K562 (cell line): Measurements from ENCODE around the gene RBM18.

Experiments
- BHLHE40 ChIP-seq: IDR thresholded peaks from 2 replicates; pipeline ENCODE4 v1.6.1; 2011; ENCODE audit warnings: low read length, improper control_type of control experiment
- CC2D1A ChIP-seq: fragments of 450-650 bp; IDR thresholded peaks from 2 replicates; pipeline ENCODE4 v1.6.1; 2017; ENCODE audit warnings: mild to moderate bottlenecking
- CTCF ChIP-seq, 3 experiments: IDR thresholded peaks in 2 of 3; conservative IDR thresholded peaks in 1 of 3; 2 replicates each; pipeline ENCODE4 v1.5.1; 2011 to 2012; ENCODE audit warnings: low read length in 3 of 3, mild to moderate bottlenecking in 3 of 3, control low read depth in 2 of 3, improper control_type of control experiment in 1 of 3, inconsistent platforms in 1 of 3, low read depth in 1 of 3, mixed read lengths in 1 of 3, moderate library complexity in 1 of 3; ENCODE audit not compliant: insufficient read depth in 2 of 3
- EP300 ChIP-seq: IDR thresholded peaks from 2 replicates; pipeline ENCODE4 v1.6.1; 2012; ENCODE audit warnings: low read length, improper control_type of control experiment
- EZH2 ChIP-seq: IDR thresholded peaks from 2 replicates; pipeline ENCODE4 v1.6.1; 2012; ENCODE audit warnings: low read depth, mild to moderate bottlenecking, inconsistent platforms, low read length, borderline replicate concordance
- GATA2 ChIP-seq: sonication (generic); formaldehyde crosslinking; IDR thresholded peaks from 2 replicates; pipeline ENCODE4 v1.4.0; 2020; ENCODE audit warnings: mild to moderate bottlenecking, missing genetic modification reagents
- MAFF ChIP-seq: IDR thresholded peaks from 2 replicates; pipeline ENCODE4 v1.6.1; 2012; ENCODE audit warnings: low read length, improper control_type of control experiment
- MAX ChIP-seq: sonication (generic); formaldehyde crosslinking; IDR thresholded peaks from 2 replicates; pipeline ENCODE4 v1.9.0; 2022; ENCODE audit warnings: mild to moderate bottlenecking, missing genetic modification reagents
- TOE1 ChIP-seq, 2 experiments: fragments of 450-650 bp in 1 of 2; sonication (generic) in 1 of 2; formaldehyde crosslinking in 1 of 2; IDR thresholded peaks; 2 replicates each; pipeline versions ENCODE4 v1.7.1 to v1.8.0; 2016 to 2022; ENCODE audit warnings: borderline replicate concordance in 2 of 2, mild to moderate bottlenecking in 2 of 2, antibody characterized with exemption in 1 of 2, inconsistent platforms in 1 of 2, low read depth in 1 of 2, missing genetic modification reagents in 1 of 2, moderate library complexity in 1 of 2
- ZNF354B ChIP-seq: fragments of 250-450 bp; sonication (Bioruptor Pico); IDR thresholded peaks from 2 replicates; pipeline ENCODE4 v1.4.0; 2020

DNA sequence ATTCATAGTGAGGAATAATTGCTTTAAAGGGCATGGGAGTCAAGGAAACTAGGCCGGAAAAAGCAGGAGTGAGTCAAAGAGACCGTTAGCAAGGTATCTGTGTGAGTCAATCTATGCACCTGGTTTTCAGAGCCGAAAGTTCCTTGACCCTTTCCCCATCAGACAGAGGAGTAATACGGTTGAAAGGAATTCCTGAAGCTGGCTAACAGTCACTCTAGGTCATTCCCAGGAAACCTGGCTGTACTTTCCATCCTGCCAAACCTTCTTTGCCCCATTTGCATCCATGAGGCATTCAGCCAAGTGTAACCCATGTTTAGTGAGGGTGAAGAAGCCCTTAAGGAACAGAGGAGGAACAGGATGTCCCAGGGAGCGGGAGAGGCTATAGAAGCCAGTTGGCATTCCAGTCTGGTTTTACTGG, 16.2 kb downstream of the RBM18 start:
- TF ChIP-seq EZH2: no peak
- TF ChIP-seq MAFF: no peak
- no peak for TF ChIP-seq CC2D1A
- TF ChIP-seq GATA2 (CRISPR knock-in tag): no peak
- TF ChIP-seq EP300: no peak
- no peak for TF ChIP-seq TOE1 (IDR thresholded peaks at IDR 0.05; ENCODE audit: borderline replicate concordance)
- no peak for TF ChIP-seq TOE1 (CRISPR knock-in tag; IDR thresholded peaks at IDR 0.05; ENCODE audit: borderline replicate concordance, low read depth)
- TF ChIP-seq ZNF354B: no peak
- no peak for TF ChIP-seq CTCF (IDR thresholded peaks at IDR 0.05 in 2 of 3, conservative IDR thresholded peaks at IDR 0.05 in 1 of 3; ENCODE audit: insufficient read depth in 2 of 3, low read depth in 1 of 3, low read length in 3 of 3)
- TF ChIP-seq MAX (CRISPR knock-in tag): no peak
- no peak for TF ChIP-seq BHLHE40
